PC-9 (cell line): ENCODE results near the gene SLC35G2.
"Not testable (repeated sequence)": the region's sequence is repeated elsewhere in the genome, so short reads cannot be mapped to it uniquely, and the experiment has no call there.

Source experiments
- CTCF ChIP-seq: fragments of 200-600 bp; sonication (generic); conservative IDR thresholded peaks from 2 replicates; pipeline ENCODE4 v1.6.1; 2017; ENCODE audit warnings: mixed run types, antibody characterized with exemption, mild to moderate bottlenecking, moderate library complexity
- EZH2 ChIP-seq: fragments of 200-600 bp; sonication (generic); IDR thresholded peaks from 2 replicates; pipeline ENCODE4 v1.8.0; 2017; ENCODE audit warnings: antibody characterized with exemption, low read depth

GRCh38 chr3:136872258-136872657 lies 53.3 kb downstream of the SLC35G2 start:
- not testable (repeated sequence) for TF ChIP-seq CTCF, EZH2
